ENCODE results near the gene VMP1. TPM values are rescaled to one million over a fixed set of nuclear protein-coding genes. Genes with fewer than 3 reads are reported as not detected.
A peak's percentile ranks its signal among the peaks of the same experiment; 100 is the strongest.
"Not testable (repeated sequence)": the region's sequence is repeated elsewhere in the genome, so short reads cannot be mapped to it uniquely, and the experiment has no call there.

VMP1 gene
- total RNA-seq, 1 donor from 2014 or later: 234 TPM

- DNase-seq (ENCODE audit: low read depth): no peak
These were observed 69.1 kb downstream of the VMP1 start for GRCh38 chr17:59776577-59776976.

- no peak for DNase-seq (ENCODE audit: low read depth)
These were observed 69.6 kb downstream of the VMP1 start for GRCh38 chr17:59777033-59777432.

GRCh38 chr17:59778996-59779395, 71.5 kb downstream of the VMP1 start:
- no peak for DNase-seq (ENCODE audit: low read depth)

- DNase-seq (ENCODE audit: low read depth): peak; percentile 13
These were observed 72.1 kb downstream of the VMP1 start for GRCh38 chr17:59779521-59779920.

- DNase-seq (ENCODE audit: low read depth): not testable (repeated sequence)
These were observed 73.1 kb downstream of the VMP1 start for GRCh38 chr17:59780548-59780947.

GRCh38 chr17:59783221-59784047, 76.0 kb downstream of the VMP1 start:
- DNase-seq (ENCODE audit: low read depth): peak; percentile 17

- peak; percentile 16 for DNase-seq (ENCODE audit: low read depth)
These were observed 77.8 kb downstream of the VMP1 start for GRCh38 chr17:59785091-59785799.

- DNase-seq (ENCODE audit: low read depth): no peak
These were observed 78.7 kb downstream of the VMP1 start for GRCh38 chr17:59786213-59786535.

- peak; percentile 98 for DNase-seq (ENCODE audit: low read depth)
These were observed 79.3 kb downstream of the VMP1 start for GRCh38 chr17:59786536-59787319.

- DNase-seq (ENCODE audit: low read depth): not testable (repeated sequence)
These were observed 82.4 kb downstream of the VMP1 start for GRCh38 chr17:59789849-59790248.

GRCh38 chr17:59790418-59790817, 83.0 kb downstream of the VMP1 start:
- DNase-seq (ENCODE audit: low read depth): not testable (repeated sequence)

GRCh38 chr17:59790910-59791309, 83.5 kb downstream of the VMP1 start:
- DNase-seq (ENCODE audit: low read depth): no peak

- peak; percentile 15 for DNase-seq (ENCODE audit: low read depth)
These were observed 84.4 kb downstream of the VMP1 start for GRCh38 chr17:59791603-59792457.

GRCh38 chr17:59792458-59792823, 85.0 kb downstream of the VMP1 start:
- DNase-seq (ENCODE audit: low read depth): not testable (repeated sequence)

GRCh38 chr17:59793205-59793604, 85.8 kb downstream of the VMP1 start:
- DNase-seq (ENCODE audit: low read depth): no peak

- no peak for DNase-seq (ENCODE audit: low read depth)
These were observed 88.7 kb downstream of the VMP1 start for GRCh38 chr17:59796138-59796537.

GRCh38 chr17:59796785-59797205, 89.3 kb downstream of the VMP1 start:
- DNase-seq (ENCODE audit: low read depth): no peak

- no peak for DNase-seq (ENCODE audit: low read depth)
These were observed 90.7 kb downstream of the VMP1 start for GRCh38 chr17:59798111-59798510.

- peak; percentile 6 for DNase-seq (ENCODE audit: low read depth)
These were observed 93.1 kb downstream of the VMP1 start for GRCh38 chr17:59800530-59800942.

- DNase-seq (ENCODE audit: low read depth): no peak
These were observed 94.7 kb downstream of the VMP1 start for GRCh38 chr17:59802160-59802559.

- peak; percentile 55 for DNase-seq (ENCODE audit: low read depth)
These were observed 97.5 kb downstream of the VMP1 start for GRCh38 chr17:59804901-59805465.
